A673 (cell line): ENCODE measurements around the gene MGLL. TPM values are rescaled to one million over a fixed set of nuclear protein-coding genes. Genes with fewer than 3 reads are reported as not detected.

Experiments used
- BruUV-seq: library from RNA; stranded (reverse); fragments of 400-500 nt; replicated peaks from 2 replicates; lab custom pipeline; 2021; lab: Mats Ljungman, UMichigan
- CTCF ChIA-PET: fragments of 300-600 bp; sonication (Branson Sonifier 250); formaldehyde crosslinking; loops from one replicate; lab custom pipeline; 2022; ENCODE audit warnings: antibody characterized with exemption; lab: Charles Lee
- POLR2A ChIA-PET: fragments of 300-600 bp; sonication (Branson Sonifier 250); formaldehyde crosslinking; loops from one replicate; lab custom pipeline; 2022; ENCODE audit warnings: antibody characterized with exemption; ENCODE audit not compliant: low non-redundant PET; lab: Charles Lee
- DNase-seq: peaks from one replicate; pipeline ENCODE4 v3.0.0-alpha.2; 2015; ENCODE audit warnings: low spot score
- H3K27ac ChIP-seq: fragments of 200-600 bp; sonication (generic); 2 replicates; pipeline ENCODE4 v1.5.1; 2016; ENCODE audit warnings: mixed run types, low read depth, mild to moderate bottlenecking, mixed read lengths, antibody characterized with exemption, low read length; ENCODE audit not compliant: poor library complexity, severe bottlenecking
- H3K27me3 ChIP-seq: fragments of 200-600 bp; sonication (generic); replicated peaks from 2 replicates; pipeline ENCODE4 v1.6.1; 2017; ENCODE audit warnings: mixed run types, low read depth, mild to moderate bottlenecking, mixed read lengths, antibody characterized with exemption, low read length; ENCODE audit not compliant: insufficient read depth, poor library complexity
- H3K36me3 ChIP-seq: fragments of 200-600 bp; sonication (generic); 2 replicates; pipeline ENCODE4 v1.6.1; 2016; ENCODE audit warnings: mixed run types, mild to moderate bottlenecking, mixed read lengths, antibody characterized with exemption, low read length; ENCODE audit not compliant: insufficient read depth, poor library complexity, severe bottlenecking
- H3K4me1 ChIP-seq: fragments of 200-600 bp; sonication (generic); 2 replicates; pipeline ENCODE4 v1.6.1; 2017; ENCODE audit warnings: mixed run types, mild to moderate bottlenecking, mixed read lengths, antibody characterized with exemption, low read length; ENCODE audit not compliant: insufficient read depth, poor library complexity, severe bottlenecking
- H3K4me3 ChIP-seq: fragments of 200-600 bp; sonication (generic); 2 replicates; pipeline ENCODE4 v1.5.1; 2016; ENCODE audit warnings: low read depth, mixed run types, mild to moderate bottlenecking, mixed read lengths, low read length; ENCODE audit not compliant: poor library complexity, severe bottlenecking
- H3K9me3 ChIP-seq: fragments of 200-600 bp; sonication (generic); 2 replicates; pipeline ENCODE4 v1.6.1; 2016; ENCODE audit warnings: mixed run types, low read depth, mild to moderate bottlenecking, mixed read lengths, antibody characterized with exemption, low read length; ENCODE audit not compliant: poor library complexity, severe bottlenecking
- CTCF ChIP-seq: fragments of 300-800, 200-600 bp; sonication (generic); conservative IDR thresholded peaks from 2 replicates; pipeline ENCODE4 v1.5.1; 2017; ENCODE audit warnings: low read depth, mild to moderate bottlenecking, antibody characterized with exemption, low read length, moderate library complexity, mixed read lengths
- EZH2 ChIP-seq: fragments of 200-600 bp; sonication (generic); IDR thresholded peaks from 2 replicates; pipeline ENCODE4 v1.6.1; 2017; ENCODE audit warnings: borderline replicate concordance, low read depth, mild to moderate bottlenecking, mixed read lengths, antibody characterized with exemption, low read length; ENCODE audit not compliant: poor library complexity, severe bottlenecking
- intact Hi-C: fragments of 100-400 bp; cut with micrococcal nuclease; formaldehyde crosslinking; loops from one replicate; pipeline ENCODE4 v1.10.0; 2022; ENCODE audit not compliant: unreplicated experiment
- total RNA-seq: library from RNA; stranded (reverse); gene quantifications from 2 replicates; pipeline ENCODE4 v1.2.3, GENCODE V29; 2021

MGLL gene
- total RNA-seq, 1 experiment from 2014 or later = 0.39 TPM

- H3K36me3 ChIP-seq = no peaks in the 10 kb centered on the region
- BruUV-seq = no TSS peak
- H3K27ac ChIP-seq = no peak overlapping the region
- intact Hi-C loops = no loop called here
- TF ChIP-seq EZH2 (no peak), CTCF (no peak)
- ChIA-PET CTCF (no interaction called here), POLR2A (no interaction called here)
- H3K4me1 ChIP-seq = peaks cover 7% of the 10 kb centered on the region
- DNase-seq = no peak
- H3K9me3 ChIP-seq = no peaks in the 10 kb centered on the region
- no peaks in the 10 kb centered on the region for H3K27me3 ChIP-seq
- H3K4me3 ChIP-seq = no peak overlapping the region
Measured at GRCh38 chr3:127669541-127670228, 152.6 kb downstream of the MGLL start.

GRCh38 chr3:127668906-127669305 lies 153.4 kb downstream of the MGLL start:
- Histone ChIP-seq H3K27me3 (no peaks in the 10 kb centered on the region), H3K4me3 (no peak overlapping the region), H3K9me3 (no peaks in the 10 kb centered on the region), H3K4me1 (peaks cover 7% of the 10 kb centered on the region), H3K36me3 (no peaks in the 10 kb centered on the region), H3K27ac (no peak overlapping the region)
- ChIA-PET CTCF (no interaction called here), POLR2A (no interaction called here)
- intact Hi-C loops = no loop called here
- BruUV-seq = no TSS peak
- no peak for DNase-seq
- TF ChIP-seq CTCF = no peak
- TF ChIP-seq EZH2 = no peak

- Histone ChIP-seq H3K4me3 (no peak overlapping the region), H3K9me3 (no peaks in the 10 kb centered on the region), H3K27ac (no peak overlapping the region), H3K36me3 (no peaks in the 10 kb centered on the region), H3K4me1 (peaks cover 7% of the 10 kb centered on the region), H3K27me3 (no peaks in the 10 kb centered on the region)
- ChIA-PET CTCF (no interaction called here), POLR2A (no interaction called here)
- BruUV-seq = no TSS peak
- intact Hi-C loops = no loop called here
- no peak for TF ChIP-seq CTCF
- DNase-seq = no peak
Measured at GRCh38 chr3:127667119-127667681, 155.1 kb downstream of the MGLL start.
